ENCODE results near the gene IARS2. TPM values are rescaled to one million over a fixed set of nuclear protein-coding genes. Genes with fewer than 3 reads are reported as not detected.
A peak's percentile ranks its signal among the peaks of the same experiment; 100 is the strongest.

The IARS2 gene
- 89.4 and 132 TPM in 2 replicates for total RNA-seq (ENCODE audit: low replicate concordance)

DNA sequence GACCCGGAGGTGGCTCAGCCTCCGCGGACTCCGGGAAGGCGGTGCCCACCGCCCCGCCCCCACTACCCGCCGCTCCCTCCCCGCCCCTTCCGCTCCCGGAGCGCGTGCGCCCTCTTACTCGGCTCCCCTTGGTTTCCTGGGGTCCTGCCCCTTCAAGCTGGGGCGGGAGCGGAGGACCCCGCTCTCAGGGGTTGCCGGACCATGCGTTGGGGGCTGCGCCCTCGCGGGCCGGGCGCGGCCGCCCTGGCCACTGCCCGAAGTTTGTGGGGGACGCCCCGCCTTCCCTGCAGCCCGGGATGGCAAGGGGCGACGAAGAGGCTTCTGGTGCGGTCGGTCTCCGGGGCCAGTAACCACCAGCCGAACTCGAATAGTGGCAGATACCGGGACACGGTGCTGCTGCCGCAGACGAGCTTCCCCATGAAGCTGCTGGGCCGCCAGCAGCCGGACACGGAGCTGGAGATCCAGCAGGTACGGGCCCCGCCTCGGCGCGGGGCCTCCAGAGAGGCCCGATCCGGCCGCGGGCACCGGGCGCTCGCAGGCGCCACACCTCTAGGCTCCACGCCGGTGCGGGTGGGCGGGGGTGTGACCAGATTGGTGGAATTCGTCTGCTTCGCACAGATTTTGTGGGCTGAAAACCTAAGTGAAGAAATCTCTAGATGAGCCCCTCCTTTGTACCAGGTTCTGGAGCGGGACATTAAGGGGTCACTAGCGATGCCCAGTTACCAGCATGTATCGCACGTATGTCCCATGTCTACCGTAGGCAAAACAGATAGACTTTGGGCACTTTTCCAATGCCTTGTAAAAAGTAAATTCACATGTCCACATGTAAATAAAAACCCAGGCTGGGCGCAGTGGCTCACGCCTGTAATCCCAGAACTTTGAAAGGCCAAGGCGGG, at the start of gene IARS2:
Gene IARS2 (plus strand): TSS at position 117 of the 896 bp plus-strand sequence. CDS start 85 bp downstream, at position 202.
- DNase-seq (ENCODE audit: low read depth): peak; percentile 69
- TF ChIP-seq, protein P1, sequence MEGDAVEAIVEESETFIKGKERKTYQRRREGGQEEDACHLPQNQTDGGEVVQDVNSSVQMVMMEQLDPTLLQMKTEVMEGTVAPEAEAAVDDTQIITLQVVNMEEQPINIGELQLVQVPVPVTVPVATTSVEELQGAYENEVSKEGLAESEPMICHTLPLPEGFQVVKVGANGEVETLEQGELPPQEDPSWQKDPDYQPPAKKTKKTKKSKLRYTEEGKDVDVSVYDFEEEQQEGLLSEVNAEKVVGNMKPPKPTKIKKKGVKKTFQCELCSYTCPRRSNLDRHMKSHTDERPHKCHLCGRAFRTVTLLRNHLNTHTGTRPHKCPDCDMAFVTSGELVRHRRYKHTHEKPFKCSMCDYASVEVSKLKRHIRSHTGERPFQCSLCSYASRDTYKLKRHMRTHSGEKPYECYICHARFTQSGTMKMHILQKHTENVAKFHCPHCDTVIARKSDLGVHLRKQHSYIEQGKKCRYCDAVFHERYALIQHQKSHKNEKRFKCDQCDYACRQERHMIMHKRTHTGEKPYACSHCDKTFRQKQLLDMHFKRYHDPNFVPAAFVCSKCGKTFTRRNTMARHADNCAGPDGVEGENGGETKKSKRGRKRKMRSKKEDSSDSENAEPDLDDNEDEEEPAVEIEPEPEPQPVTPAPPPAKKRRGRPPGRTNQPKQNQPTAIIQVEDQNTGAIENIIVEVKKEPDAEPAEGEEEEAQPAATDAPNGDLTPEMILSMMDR (IDR thresholded peaks at IDR 0.05; ENCODE audit: insufficient read depth, low read length): no peak
- H3K4me3 ChIP-seq (ENCODE audit: low read depth, low read length): peak within 1 kb of the TSS; percentile 86

DNA sequence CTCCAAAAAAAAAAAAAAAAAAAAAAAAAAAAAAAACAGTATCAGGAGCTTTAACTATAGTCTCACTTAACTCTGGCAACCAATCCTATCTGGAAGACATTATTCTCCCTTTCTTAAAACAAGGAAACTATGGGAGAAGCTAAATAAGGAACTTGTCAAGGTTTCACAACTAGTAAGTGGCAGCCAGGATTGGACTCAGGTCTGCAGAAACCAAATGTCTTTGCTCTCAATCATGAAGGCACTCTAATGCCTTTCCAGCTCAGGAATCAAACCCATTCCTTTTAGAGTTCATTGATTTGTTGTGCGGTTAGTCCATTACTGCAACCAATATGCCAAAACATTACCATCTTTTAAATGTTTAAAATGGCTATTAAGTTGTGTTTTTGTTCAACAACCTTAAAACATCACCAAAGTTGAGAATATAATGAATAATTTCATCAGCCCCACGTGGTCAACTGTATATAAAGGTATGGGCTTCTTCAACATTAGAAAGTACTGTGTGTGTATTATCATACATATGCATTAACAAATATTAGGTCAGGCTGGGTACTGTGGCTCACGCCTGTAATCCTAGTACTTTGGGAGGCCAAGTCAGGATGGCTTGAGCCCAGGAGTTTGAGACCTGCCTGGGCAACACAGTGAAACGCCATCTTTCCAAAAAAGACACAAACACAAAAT, 49.1 kb upstream of the IARS2 start:
- TF ChIP-seq, protein P1 (IDR thresholded peaks at IDR 0.05; ENCODE audit: insufficient read depth, low read length): no peak
- H3K4me3 ChIP-seq (ENCODE audit: low read depth, low read length): peak overlapping the region; percentile 99
- DNase-seq (ENCODE audit: low read depth): peak; percentile 26

DNA sequence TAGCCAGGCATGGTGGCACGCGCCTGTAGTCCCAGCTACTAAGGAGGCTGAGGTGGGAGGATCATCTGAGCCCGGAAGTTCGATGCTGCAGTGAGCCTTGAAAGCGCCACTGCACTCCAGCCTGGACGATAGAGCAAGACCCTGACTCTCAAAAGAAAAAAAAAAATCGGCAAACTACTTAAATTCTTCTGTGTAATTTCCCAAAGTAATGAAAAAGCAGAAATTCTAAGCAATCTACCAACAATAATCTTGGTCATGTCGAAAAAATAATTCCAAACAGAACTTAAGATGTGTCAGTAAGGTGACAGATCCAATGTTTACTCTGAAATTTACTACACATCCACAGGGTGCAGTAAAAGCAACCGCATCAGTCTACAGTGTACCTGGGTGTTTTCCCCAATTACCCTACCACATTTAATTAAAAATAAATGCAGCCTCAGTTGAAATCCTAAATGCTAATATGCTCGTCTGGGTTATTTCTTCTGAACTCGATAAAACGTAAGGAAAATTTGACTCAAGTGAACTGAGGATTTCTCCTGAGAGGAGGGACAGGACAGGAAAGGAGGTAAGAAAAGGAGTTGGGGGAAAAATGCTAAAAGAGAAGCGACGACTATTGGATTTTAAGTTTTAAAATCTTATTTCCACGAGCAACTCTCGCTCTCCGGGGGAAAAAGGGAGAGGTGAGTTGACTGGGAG, 48.4 kb upstream of the IARS2 start:
- DNase-seq (ENCODE audit: low read depth): peak; percentile 38
- TF ChIP-seq, protein P1 (IDR thresholded peaks at IDR 0.05; ENCODE audit: insufficient read depth, low read length): no peak

DNA sequence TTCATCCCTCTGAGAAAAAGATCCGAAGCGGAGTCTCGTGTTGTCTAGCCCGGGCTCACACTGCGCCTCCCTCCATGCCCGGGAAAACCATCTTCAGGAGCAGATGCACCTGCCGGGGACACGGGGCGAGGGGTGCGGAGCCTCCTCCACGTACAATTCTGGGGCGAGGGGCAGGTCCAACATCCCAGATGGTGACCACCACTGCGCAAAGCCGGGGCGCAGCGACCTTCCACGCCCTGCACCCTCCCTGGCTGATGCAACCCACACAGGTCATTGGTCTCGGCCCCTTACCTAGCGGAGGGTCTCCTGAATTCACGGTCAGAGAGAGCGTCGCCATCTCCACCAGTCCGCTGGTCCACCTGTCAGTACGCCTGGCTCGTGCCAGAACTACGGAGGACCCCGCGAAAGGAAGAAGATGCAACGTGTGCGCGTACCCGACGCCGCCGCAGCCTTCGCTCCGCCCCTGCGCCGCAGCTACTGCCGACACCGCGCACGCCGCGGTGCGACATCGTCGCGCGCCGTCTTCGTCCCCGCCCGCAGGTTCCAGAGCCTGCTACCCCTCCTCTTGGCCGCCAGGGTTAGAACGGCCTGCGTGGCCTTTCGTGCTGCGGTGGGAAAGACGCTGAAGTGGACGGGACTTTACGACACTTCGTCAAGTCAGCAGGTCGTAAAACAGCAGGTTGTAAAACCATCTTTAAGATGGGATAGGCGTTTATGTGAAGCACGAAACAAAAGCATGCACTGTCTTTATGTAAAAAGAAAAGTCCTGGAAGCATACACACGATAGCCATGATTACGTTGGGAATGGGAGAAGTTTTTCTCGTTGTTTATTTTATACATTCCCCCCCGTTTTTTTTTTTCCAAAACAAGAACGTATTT, 47.6 kb upstream of the IARS2 start, which contains the start of gene EPRS1:
Gene EPRS1 (minus strand): TSS at position 454 of the 879 bp plus-strand sequence. CDS start 117 bp downstream, at position 337.
- TF ChIP-seq, protein P1 (IDR thresholded peaks at IDR 0.05; ENCODE audit: insufficient read depth, low read length): peak; percentile 78
- peak within 1 kb of the TSS; percentile 99 for H3K4me3 ChIP-seq (ENCODE audit: low read depth, low read length)
- peak; percentile 98 for DNase-seq (ENCODE audit: low read depth)

More for the DNA sequence above, 48.4 kb upstream of the IARS2 start:
- H3K4me3 ChIP-seq (ENCODE audit: low read depth, low read length): peak overlapping the region; percentile 99

DNA sequence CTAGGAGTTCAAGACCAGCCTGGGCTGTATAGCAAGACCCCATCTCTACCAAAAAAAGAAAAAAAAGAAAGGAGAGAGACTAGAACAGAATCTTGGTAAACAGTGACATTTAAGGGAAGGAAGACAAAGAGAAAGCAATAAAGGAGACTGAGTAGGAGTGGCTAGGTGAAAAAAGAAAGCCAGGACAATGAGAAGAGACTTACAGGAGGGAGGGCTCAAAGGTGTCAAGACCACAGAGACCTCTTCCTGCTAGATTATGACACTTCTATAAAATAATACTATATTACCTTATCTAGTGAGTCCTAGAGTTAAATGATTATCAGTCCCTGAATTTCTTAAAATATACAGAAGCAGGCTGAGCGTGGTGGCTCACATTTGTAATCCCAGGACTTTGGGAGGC, 37.6 kb upstream of the IARS2 start:
- TF ChIP-seq, protein P1 (IDR thresholded peaks at IDR 0.05; ENCODE audit: insufficient read depth, low read length): no peak
- no peak overlapping the region for H3K4me3 ChIP-seq (ENCODE audit: low read depth, low read length)
- DNase-seq (ENCODE audit: low read depth): no peak
